T-helper 2 cell treated with Interferon-gamma antibody and Interleukin-4, amounts not matched to agents 5 μg/mL and 100 μg/mL, for 36 hours (primary cell): ENCODE measurements around the gene MINDY4B.
"Not testable (repeated sequence)": the region's sequence is repeated elsewhere in the genome, so short reads cannot be mapped to it uniquely, and the experiment has no call there.

Experiments
- DNase-seq: peaks from one replicate; pipeline ENCODE4 v3.0.0; 2021; ENCODE audit warnings: low spot score
- H3K27ac Mint-ChIP-seq: one replicate; pipeline ENCODE4 v1.8.0; 2021; ENCODE audit warnings: mild to moderate bottlenecking, mixed read lengths
- H3K27me3 Mint-ChIP-seq: one replicate; pipeline ENCODE4 v1.8.0; 2021; ENCODE audit warnings: low read depth, mixed read lengths
- H3K36me3 Mint-ChIP-seq: one replicate; pipeline ENCODE4 v1.8.0; 2021; ENCODE audit warnings: low read depth, mixed read lengths
- H3K4me1 Mint-ChIP-seq: one replicate; pipeline ENCODE4 v1.8.0; 2021; ENCODE audit warnings: low read depth, mixed read lengths
- H3K4me3 Mint-ChIP-seq: one replicate; pipeline ENCODE4 v1.8.0; 2022; ENCODE audit warnings: mild to moderate bottlenecking, moderate library complexity, mixed read lengths
- H3K9me3 Mint-ChIP-seq: one replicate; pipeline ENCODE4 v1.8.0; 2021; ENCODE audit warnings: mixed read lengths

The MINDY4B gene

DNA sequence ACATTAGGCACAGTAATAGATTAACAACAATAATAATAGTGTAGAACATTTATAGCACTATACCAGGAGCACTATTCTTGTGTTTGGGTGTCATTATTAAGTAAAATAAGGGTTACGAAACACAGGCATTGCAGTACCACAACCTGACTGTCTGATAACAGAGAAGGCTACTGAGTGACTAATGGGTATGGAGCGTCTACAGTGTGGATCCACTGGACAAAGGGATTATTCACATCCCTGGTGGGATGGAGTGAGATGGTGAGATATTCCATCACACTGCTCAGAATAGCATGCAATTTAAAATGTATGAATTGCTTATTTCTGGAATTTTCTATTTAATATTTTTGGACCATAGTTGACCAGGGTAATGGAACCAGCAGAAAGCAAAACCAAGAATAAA lies 18.2 kb downstream of the MINDY4B start:
- DNase-seq, result no peak
- Mint-ChIP-seq H3K36me3 (no peaks in the 10 kb centered on the region), H3K9me3 (no peaks in the 10 kb centered on the region), H3K27ac (no peak overlapping the region), H3K27me3 (peaks cover 29% of the 10 kb centered on the region), H3K4me1 (no peaks in the 10 kb centered on the region), H3K4me3 (no peak overlapping the region)

DNA sequence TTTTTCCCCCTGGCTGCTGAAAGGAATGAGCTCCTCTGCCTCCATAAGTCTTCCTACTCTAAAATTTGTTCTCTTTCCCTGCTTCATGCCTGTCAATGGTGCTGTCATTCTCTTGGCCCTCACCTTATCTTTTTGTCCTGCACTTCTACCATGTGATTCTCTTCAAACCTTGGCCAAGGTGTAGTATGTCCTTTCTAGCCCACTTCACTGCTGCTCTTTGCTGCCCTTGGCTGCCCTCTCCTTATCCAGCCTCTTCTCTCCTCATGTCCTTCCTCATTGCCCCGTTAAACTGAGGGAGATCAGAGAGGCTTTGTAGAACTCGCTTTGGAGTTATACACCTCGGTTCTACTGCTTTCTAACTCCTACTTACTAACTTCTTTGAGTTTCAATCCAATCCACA lies 19.7 kb downstream of the MINDY4B start:
- Mint-ChIP-seq H3K36me3 (no peaks in the 10 kb centered on the region), H3K4me3 (no peak overlapping the region), H3K27ac (no peak overlapping the region), H3K4me1 (no peaks in the 10 kb centered on the region), H3K9me3 (no peaks in the 10 kb centered on the region), H3K27me3 (peaks cover 34% of the 10 kb centered on the region)
- DNase-seq, result no peak

DNA sequence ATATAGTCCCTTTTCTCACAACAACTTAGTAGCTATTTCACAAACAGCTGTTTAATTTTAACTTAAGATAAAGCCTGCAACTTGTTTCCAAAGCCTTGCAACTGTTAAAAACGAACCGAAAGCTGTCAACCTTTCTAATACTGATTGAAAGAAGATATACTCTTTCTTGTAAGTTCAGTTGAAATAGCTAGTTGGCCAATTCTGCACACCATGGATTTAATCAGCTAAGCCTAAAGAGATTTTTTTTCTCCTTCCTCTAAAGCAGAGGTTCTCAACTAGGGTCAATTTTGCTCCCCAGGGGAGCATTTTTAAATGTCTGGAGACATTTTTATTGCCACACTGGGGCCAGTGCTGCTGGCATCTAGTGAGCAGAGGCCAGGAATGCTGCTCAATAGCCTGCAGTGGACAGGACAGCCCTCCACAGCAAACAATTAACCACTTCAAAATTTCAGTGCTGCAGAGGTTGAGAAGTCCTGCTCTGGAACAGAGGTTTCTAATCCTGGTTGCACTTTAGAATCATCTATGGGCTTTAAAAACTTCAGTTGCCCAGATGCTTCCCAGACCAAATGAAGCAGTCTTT lies 26.2 kb downstream of the MINDY4B start:
- Mint-ChIP-seq H3K9me3 (no peaks in the 10 kb centered on the region), H3K27me3 (peaks cover 12% of the 10 kb centered on the region), H3K27ac (no peak overlapping the region), H3K4me1 (peaks cover 16% of the 10 kb centered on the region), H3K36me3 (no peaks in the 10 kb centered on the region), H3K4me3 (no peak overlapping the region)
- DNase-seq, result no peak

DNA sequence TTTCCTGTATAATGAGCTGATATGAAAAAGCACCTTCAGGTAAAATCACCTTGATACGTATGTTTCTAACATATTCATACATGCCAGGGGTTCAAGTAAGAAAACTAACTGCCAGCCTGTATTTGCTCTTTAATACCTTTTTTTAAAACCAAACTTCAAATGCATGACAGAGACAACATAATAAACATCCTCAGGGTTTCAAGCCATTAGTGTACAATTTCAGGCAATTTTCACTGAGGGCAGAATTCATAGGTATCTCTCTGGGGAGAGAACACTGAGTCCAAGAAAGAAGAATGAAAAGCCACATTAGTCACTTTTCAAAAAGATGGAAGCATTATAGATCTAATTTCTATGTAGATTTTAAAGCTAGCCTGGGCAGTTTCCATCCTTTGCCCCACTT lies 26.9 kb downstream of the MINDY4B start:
- Mint-ChIP-seq H3K4me3 (no peak overlapping the region), H3K4me1 (peaks cover 16% of the 10 kb centered on the region), H3K9me3 (no peaks in the 10 kb centered on the region), H3K36me3 (no peaks in the 10 kb centered on the region), H3K27ac (no peak overlapping the region), H3K27me3 (peaks cover 8% of the 10 kb centered on the region)
- no peak for DNase-seq

DNA sequence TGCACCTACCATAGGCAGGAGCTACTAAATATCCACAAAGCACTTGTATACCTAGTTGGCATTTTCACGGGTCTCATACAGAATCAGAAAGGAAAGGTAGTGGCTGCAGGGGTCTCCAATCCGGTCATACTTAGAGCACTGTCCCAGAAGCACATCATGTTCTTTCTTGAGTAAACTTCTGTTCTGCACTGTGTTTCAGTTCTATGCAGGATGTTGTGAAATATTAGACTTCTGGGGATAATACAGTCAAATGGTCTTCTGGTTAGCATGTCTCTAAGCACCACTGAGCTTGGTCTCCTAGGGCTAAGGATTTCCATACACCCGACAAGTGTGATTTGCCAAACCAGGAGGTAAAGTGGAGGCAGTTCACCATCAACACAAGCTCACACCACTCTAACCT lies 27.9 kb downstream of the MINDY4B start:
- Mint-ChIP-seq H3K36me3 (no peaks in the 10 kb centered on the region), H3K27ac (no peak overlapping the region), H3K27me3 (peaks cover 6% of the 10 kb centered on the region), H3K4me1 (peaks cover 16% of the 10 kb centered on the region), H3K9me3 (no peaks in the 10 kb centered on the region), H3K4me3 (no peak overlapping the region)
- DNase-seq, result no peak

DNA sequence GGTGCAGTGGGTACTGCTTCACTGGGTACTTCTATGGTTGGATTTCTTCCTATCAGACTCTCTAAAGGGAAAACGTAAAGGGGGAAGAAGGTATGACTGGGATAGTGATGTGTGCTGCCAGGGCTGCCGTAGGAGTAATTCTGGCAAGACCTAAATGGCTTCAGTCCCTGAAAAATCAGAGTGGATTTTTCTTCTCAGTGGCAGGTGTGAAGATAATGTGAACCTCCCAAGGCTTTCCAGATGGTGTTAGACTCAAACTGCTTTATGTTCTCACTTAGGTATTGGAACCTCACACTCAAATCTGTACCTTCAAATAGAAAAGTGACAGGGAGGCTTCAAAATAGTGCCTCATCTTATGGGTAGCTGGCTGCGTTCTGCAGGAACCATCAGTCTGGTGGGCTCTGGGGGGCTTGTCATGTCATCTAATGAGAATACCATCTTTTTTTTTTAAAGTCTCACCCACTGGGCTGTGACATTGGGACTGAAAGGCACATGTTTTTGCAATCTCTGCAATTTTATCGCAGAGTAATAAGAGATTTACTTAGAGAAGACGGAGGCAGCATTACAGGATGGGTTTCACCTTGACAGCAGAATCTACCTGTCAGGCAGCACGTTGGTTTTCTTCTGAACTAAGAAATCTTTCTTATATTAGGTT lies 28.5 kb downstream of the MINDY4B start:
- Mint-ChIP-seq H3K27ac (no peak overlapping the region), H3K9me3 (no peaks in the 10 kb centered on the region), H3K4me1 (peaks cover 16% of the 10 kb centered on the region)

DNA sequence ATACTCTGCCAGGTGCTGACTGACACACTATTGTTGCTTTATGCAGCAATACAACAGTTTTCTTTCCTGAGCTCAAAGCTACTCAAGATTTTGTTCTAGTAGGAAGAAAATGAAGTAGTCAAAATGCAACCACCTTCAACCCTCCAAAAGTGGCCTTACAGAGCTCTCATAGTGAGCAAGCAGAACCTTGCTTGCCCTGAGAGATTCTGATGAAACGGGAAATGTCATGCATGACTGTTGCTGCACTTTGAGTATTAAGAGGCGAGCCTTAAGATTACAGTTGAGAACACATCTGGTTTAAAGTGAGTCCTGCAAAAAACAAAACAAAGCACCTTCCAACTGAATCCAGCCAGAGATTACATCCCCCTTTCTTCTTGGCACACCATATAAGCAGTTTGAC lies 29.7 kb downstream of the MINDY4B start:
- Mint-ChIP-seq H3K27ac (no peak overlapping the region), H3K27me3 (no peaks in the 10 kb centered on the region)

More for the DNA sequence above, 28.5 kb downstream of the MINDY4B start:
- no peak for DNase-seq
- Mint-ChIP-seq H3K36me3 (no peaks in the 10 kb centered on the region), H3K27me3 (peaks cover 2% of the 10 kb centered on the region), H3K4me3 (no peak overlapping the region)

DNA sequence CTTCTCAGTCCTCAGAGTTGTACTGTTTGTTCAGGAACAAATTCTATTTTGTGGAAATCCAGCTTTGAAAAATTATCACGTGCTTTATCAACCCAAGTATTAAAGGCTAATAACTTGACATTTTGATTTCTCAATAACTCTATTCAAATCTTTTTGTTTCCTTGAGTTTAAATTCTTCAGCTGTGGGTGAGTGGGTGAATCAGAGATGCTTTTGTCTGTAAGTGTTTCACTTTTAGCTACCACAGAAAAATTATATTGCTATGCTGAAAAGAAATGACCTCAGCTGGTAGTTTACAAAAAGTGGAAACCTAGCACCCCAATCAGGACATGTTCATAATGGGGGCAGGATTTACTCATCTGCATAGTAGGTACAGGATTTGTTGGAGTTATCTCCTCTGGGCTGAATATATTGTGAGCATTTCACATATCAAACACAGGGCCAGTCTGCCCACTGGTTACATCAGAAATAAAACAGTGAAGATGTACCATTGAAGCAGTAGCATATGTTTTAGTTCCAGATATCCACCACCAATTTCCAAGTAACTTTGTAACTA lies 30.5 kb downstream of the MINDY4B start:
- DNase-seq, result no peak
- no peaks in the 10 kb centered on the region for H3K36me3 Mint-ChIP-seq
- no peak overlapping the region for H3K4me3 Mint-ChIP-seq
- H3K4me1 Mint-ChIP-seq, result peaks cover 16% of the 10 kb centered on the region
- no peak overlapping the region for H3K27ac Mint-ChIP-seq
- H3K9me3 Mint-ChIP-seq, result no peaks in the 10 kb centered on the region
- H3K27me3 Mint-ChIP-seq, result no peaks in the 10 kb centered on the region

More for the DNA sequence above, 29.7 kb downstream of the MINDY4B start:
- H3K4me1 Mint-ChIP-seq, result peaks cover 16% of the 10 kb centered on the region
- DNase-seq, result peak; percentile 27
- H3K36me3 Mint-ChIP-seq, result no peaks in the 10 kb centered on the region
- no peak overlapping the region for H3K4me3 Mint-ChIP-seq
- no peaks in the 10 kb centered on the region for H3K9me3 Mint-ChIP-seq

DNA sequence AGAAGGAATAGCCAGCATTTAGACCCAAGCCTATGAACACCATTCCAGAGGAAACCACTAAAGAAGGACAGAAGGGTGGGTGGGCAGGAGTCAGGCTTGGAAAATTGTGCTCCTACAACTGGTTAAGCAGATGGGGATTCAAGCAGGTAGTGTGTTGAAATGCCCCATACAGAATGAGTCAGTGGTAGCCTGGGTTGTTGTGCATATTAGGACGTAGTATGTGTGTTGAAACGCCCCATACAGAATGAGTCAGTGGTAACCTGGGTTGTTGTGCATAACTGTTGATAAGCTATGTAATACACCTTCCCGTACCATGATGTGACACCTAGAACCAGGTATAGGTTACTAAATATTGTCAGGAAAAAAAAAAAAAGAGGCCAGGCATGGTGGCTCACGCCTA lies 34.0 kb downstream of the MINDY4B start:
- H3K9me3 Mint-ChIP-seq, result no peaks in the 10 kb centered on the region
- peaks cover 1% of the 10 kb centered on the region for H3K27me3 Mint-ChIP-seq
- no peaks in the 10 kb centered on the region for H3K36me3 Mint-ChIP-seq
- no peak overlapping the region for H3K27ac Mint-ChIP-seq
- no peak overlapping the region for H3K4me3 Mint-ChIP-seq
- peaks cover 13% of the 10 kb centered on the region for H3K4me1 Mint-ChIP-seq
- no peak for DNase-seq

DNA sequence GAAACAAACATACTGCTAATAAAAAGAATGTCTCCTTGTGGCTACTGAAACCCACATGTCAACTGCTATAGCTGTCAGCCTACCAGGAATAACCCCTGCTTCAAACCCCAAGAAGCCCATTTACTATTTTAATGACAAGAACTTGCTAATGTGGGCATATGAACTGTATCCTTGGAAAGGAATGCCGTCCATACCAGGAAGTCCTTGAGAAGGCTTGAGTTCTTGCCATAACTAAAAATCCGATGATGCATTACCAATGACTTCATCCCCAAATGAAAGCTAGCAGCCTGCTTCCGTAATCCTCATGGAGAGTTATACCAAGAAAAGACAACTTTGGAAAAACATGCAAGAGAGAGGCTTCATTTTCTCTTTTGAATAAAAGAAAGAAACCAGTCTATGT lies 34.8 kb downstream of the MINDY4B start:
- no peak for DNase-seq
- Mint-ChIP-seq H3K27me3 (peaks cover 2% of the 10 kb centered on the region), H3K27ac (no peak overlapping the region), H3K9me3 (no peaks in the 10 kb centered on the region), H3K4me3 (no peak overlapping the region), H3K36me3 (no peaks in the 10 kb centered on the region), H3K4me1 (peaks cover 8% of the 10 kb centered on the region)

DNA sequence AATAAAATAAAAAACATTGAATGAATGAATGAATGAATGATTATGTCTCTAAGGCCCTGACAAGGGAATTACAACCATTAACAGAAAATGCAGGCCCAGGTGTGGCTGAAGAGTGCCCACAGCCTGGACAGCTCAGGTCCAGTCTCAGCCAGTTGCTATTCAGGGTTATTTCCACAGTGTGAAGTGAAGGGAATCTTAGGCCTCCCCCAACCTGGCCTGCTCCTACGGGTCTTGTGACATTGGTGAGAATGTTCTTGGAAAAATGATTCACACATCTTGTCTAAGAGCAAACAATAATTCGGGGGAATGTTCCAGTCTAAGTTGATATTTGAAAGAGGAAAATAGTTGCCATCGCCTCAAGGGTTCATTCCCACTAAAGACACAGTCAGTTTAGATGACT lies 37.0 kb downstream of the MINDY4B start:
- peaks cover 7% of the 10 kb centered on the region for H3K4me1 Mint-ChIP-seq
- no peaks in the 10 kb centered on the region for H3K36me3 Mint-ChIP-seq
- H3K27ac Mint-ChIP-seq, result no peak overlapping the region
- H3K27me3 Mint-ChIP-seq, result peaks cover 8% of the 10 kb centered on the region
- H3K9me3 Mint-ChIP-seq, result no peaks in the 10 kb centered on the region
- H3K4me3 Mint-ChIP-seq, result no peak overlapping the region
- no peak for DNase-seq

DNA sequence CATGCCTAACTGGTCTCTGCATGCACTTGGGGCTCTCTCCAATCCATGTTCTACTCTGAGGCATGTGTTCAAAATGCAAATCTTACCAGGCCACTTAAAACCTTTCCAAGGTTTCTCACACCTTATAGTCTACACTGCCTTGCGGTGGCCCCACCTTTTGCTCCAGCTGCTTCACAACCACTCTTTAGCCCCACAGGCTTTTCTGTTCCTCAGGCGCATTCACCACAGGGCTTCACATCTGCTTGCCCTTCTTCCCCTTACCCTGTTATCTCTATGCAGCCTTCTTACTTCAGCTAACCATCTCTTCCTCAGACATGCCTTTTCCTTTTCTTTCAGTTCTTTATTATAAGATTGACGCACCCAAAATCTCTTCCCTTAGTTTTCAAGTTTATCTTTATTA lies 37.8 kb downstream of the MINDY4B start:
- no peak for DNase-seq
- Mint-ChIP-seq H3K4me1 (peaks cover 7% of the 10 kb centered on the region), H3K27me3 (peaks cover 8% of the 10 kb centered on the region), H3K27ac (no peak overlapping the region), H3K9me3 (no peaks in the 10 kb centered on the region), H3K4me3 (no peak overlapping the region), H3K36me3 (no peaks in the 10 kb centered on the region)

DNA sequence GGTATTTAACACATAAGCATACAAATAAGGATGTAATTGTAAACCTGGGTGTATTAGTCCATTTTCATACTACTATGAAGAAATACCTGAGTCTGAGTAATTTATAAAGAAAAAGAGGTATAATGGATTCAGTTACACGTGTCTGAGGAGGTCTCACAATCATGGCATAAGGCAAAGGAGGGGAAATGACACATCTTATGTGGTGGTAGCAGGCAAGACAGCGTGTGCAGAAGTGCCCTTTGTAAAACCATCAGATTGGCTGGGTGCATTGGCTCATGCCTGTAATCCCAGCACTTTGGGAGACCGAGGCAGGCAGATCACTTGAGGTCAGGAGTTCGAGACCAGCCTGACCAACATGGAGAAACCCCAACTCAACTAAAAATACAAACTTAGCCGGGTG lies 41.3 kb downstream of the MINDY4B start:
- not testable (repeated sequence) for H3K4me3 Mint-ChIP-seq, H3K36me3 Mint-ChIP-seq, H3K27ac Mint-ChIP-seq, H3K9me3 Mint-ChIP-seq, DNase-seq, H3K4me1 Mint-ChIP-seq
- peaks cover 13% of the 10 kb centered on the region for H3K27me3 Mint-ChIP-seq

DNA sequence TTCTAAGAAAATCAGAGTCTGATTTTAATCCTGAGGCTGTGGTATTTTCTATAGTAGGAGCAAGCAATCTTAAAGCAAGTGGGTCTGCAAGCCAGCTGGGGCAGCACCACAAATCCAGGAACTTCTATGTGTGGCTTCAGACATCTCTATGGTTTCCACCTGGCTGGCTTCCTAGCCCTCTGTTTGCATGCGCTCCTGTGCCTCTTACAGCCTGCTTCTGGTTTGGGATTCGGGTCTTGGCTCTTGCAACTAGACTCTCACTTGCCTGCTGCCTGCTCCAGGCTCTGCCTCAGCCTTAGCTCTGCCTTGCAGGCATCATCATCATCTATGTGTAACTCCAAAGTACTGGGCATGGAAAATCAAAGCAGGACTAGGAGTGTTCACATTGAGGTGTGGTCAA lies 43.4 kb downstream of the MINDY4B start:
- Mint-ChIP-seq H3K4me3 (no peak overlapping the region), H3K27ac (no peak overlapping the region), H3K4me1 (peaks cover 7% of the 10 kb centered on the region), H3K36me3 (no peaks in the 10 kb centered on the region), H3K27me3 (peaks cover 18% of the 10 kb centered on the region), H3K9me3 (no peaks in the 10 kb centered on the region)
- DNase-seq, result no peak

DNA sequence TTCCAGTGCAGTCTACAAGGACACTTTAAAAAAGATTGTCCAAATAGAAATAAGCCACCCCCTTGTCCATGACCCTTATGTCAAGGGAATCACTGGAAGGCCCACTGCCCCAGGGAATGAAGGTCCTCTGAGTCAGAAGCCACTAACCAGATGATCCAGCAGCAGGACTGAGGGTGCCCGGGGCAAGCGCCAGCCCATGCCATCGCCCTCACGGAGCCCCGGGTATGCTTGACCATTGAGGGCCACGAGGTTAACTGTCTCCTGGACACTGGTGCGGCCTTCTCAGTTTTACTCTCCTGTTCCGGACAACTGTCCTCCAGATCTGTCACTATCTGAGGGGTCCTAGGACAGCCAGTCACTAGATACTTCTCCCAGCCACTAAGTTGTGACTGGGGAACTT lies 47.3 kb downstream of the MINDY4B start:
- not testable (repeated sequence) for H3K4me3 Mint-ChIP-seq, H3K9me3 Mint-ChIP-seq, DNase-seq, H3K27ac Mint-ChIP-seq, H3K4me1 Mint-ChIP-seq, H3K36me3 Mint-ChIP-seq
- peaks cover 14% of the 10 kb centered on the region for H3K27me3 Mint-ChIP-seq
